ENCODE results near the gene HAGHL.
"Not testable (repeated sequence)": the region's sequence is repeated elsewhere in the genome, so short reads cannot be mapped to it uniquely, and the experiment has no call there.

Gene HAGHL

DNA sequence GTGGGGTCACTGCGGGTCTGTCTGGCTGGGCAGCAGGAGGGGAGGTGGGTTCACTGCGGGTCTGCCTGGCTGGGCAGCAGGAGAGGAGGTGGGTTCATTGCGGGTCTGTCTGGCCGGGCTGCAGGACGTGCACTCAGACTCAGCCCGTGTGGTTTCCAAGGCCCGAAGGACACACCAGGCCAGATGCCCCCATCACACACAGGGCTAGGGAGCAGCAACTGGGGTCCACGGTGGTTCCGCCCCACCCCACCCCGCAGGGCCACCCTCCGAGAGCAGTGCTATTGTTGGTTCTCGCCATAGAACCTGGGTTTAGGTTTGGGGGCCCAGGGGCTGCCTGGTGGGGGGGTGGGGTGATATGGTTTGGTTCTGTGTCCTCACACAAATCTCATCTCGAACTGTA, 19.7 kb downstream of the HAGHL start:
- Histone ChIP-seq H3K9ac (ENCODE audit: low read length) (no peak overlapping the region), H3K4me3 (ENCODE audit: low read length) (no peak overlapping the region)
- DNase-seq (ENCODE audit: low read depth), result no peak

DNA sequence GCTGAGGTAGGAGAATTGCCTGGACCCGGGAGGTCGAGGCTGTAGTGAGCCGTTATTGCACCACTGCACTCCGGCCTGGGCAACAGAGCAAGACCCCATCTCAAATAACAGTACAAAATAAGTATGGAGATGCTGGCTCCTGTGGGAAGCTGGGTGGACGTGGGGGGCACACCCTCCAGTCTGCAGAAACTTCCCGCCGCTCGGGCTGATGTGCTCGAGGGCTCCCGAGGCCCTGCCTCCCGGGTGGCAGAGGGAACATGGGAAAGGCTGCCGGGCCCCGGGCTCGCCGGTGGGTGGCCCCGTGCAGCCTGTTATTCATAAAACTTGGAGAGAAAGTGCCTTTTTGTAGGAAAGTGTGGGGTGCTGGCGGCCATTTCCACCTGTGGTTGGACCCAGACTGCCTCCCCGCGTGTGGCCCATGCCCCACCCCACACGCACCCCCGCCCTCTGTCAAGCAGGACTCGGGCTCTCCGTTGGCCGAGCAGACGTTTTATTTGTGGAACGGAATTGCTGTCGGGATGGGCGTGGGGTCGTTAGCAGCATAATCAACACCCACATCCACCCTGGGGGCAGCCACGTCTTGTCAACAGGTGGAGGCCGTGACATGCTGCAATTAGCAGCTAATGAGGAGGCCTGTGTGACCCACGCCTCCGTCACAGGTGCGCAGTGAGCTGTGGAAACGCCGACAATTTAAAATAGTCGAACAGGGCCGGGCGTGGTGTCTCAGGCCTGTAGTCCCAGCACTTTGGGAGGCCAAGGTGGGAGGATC, 21.3 kb downstream of the HAGHL start:
- no peak for DNase-seq (ENCODE audit: low read depth)
- H3K4me1 ChIP-seq (ENCODE audit: control insufficient read depth, insufficient read depth, low read length), result peaks cover 26% of the 10 kb centered on the region
- H3K4me3 ChIP-seq (ENCODE audit: low read length), result no peak overlapping the region
- H3K36me3 ChIP-seq (ENCODE audit: control insufficient read depth, insufficient read depth, low read length, severe bottlenecking), result no peaks in the 10 kb centered on the region
- no peaks in the 10 kb centered on the region for H3K9me3 ChIP-seq (ENCODE audit: control insufficient read depth, low read length)
- H3K27me3 ChIP-seq (replicated peaks; ENCODE audit: control insufficient read depth, insufficient read depth, low read length), result peaks cover 20% of the 10 kb centered on the region
- H3K9ac ChIP-seq (ENCODE audit: low read length), result no peak overlapping the region

More for the DNA sequence above, 19.7 kb downstream of the HAGHL start:
- peaks cover 10% of the 10 kb centered on the region for H3K27me3 ChIP-seq (replicated peaks; ENCODE audit: control insufficient read depth, insufficient read depth, low read length)
- no peaks in the 10 kb centered on the region for H3K36me3 ChIP-seq (ENCODE audit: control insufficient read depth, insufficient read depth, low read length, severe bottlenecking)
- peaks cover 21% of the 10 kb centered on the region for H3K4me1 ChIP-seq (ENCODE audit: control insufficient read depth, insufficient read depth, low read length)
- no peaks in the 10 kb centered on the region for H3K9me3 ChIP-seq (ENCODE audit: control insufficient read depth, low read length)

DNA sequence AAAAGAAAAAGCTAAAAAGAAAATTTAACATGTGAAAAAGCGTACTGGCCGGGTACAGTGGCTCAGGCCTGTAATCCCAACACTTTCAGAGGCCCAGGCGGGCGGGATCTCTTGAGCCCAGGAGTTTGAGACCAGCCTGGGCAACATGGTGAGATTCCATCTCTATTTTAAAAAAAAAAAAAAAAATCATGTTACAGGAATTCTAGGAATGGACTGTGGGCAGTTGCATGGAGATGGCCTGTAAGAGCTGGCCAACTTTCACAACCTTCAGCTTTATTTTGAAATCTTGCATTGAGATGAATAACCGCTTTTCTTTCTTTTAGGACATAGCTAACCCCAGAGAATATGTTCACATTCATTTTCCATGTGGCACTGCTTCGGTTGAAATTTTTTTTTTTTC, 22.1 kb downstream of the HAGHL start:
- peak; percentile 96 for DNase-seq (ENCODE audit: low read depth)
- Histone ChIP-seq H3K4me1 (ENCODE audit: control insufficient read depth, insufficient read depth, low read length) (peaks cover 26% of the 10 kb centered on the region), H3K27me3 (replicated peaks; ENCODE audit: control insufficient read depth, insufficient read depth, low read length) (peaks cover 24% of the 10 kb centered on the region), H3K4me3 (ENCODE audit: low read length) (no peak overlapping the region), H3K36me3 (ENCODE audit: control insufficient read depth, insufficient read depth, low read length, severe bottlenecking) (no peaks in the 10 kb centered on the region), H3K9ac (ENCODE audit: low read length) (no peak overlapping the region), H3K9me3 (ENCODE audit: control insufficient read depth, low read length) (no peaks in the 10 kb centered on the region)

DNA sequence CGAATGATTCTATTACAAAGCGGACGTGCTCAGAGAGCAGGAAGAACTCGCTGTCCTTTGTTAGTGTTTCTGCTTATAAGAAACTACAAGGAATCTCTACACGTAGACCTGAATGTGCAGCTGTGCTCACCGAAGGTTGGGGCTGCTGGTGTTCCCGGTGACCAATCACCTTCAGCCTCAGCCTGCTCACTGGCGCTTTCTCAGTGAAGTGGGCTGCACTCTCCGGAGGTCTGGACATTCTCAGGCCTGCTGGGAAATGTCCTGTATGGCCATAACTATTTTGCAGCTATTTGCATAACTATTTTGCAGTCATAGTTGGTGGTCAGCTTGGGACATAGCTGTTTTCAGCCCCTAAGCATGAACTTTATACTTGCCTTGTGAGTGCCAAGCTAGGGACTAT, 23.6 kb downstream of the HAGHL start:
- Histone ChIP-seq H3K4me3 (ENCODE audit: low read length) (no peak overlapping the region), H3K27me3 (replicated peaks; ENCODE audit: control insufficient read depth, insufficient read depth, low read length) (peaks cover 27% of the 10 kb centered on the region), H3K36me3 (ENCODE audit: control insufficient read depth, insufficient read depth, low read length, severe bottlenecking) (no peaks in the 10 kb centered on the region), H3K9me3 (ENCODE audit: control insufficient read depth, low read length) (no peaks in the 10 kb centered on the region), H3K4me1 (ENCODE audit: control insufficient read depth, insufficient read depth, low read length) (peaks cover 26% of the 10 kb centered on the region), H3K9ac (ENCODE audit: low read length) (no peak overlapping the region)
- DNase-seq (ENCODE audit: low read depth), result no peak

DNA sequence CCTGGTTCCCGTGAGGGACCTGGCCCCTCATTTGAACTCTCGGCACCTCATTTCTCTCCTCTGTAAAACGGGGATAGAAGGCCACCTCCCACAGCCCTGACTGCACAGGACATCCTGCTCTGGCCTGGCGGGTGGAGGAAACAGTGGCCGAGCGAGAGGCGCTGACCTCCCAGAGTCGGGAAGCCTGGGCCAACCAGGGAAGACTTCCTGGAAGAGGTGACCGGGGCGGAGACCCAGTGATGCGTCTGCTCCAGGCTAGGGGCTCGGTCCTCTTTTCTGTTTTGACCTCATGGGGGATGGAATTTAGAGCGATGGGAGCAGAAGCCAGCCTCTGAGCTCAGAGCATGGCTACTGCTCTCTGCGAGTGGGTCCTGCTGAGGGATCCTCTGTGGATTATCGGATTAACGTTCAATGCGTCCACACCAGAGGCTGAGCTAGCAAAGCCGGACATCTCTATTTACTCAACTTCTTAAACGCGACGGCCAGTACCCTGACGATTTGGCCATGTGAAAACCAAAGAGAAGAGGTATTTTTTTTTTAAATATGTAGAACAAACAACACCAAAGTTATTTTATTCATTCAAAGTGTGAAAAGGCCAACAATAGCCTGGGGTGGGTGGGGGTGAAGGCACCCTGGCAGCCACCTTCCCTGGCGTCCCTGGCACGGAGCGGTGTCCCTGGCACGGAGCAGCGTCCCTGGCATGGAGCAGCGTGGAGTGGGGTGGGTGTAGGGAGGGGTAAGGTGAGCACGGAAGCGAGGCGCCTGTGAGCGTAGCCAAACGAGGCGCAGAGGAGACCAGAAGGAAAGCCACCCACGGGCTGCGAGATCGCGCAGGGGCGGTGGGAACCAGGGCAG, 24.5 kb downstream of the HAGHL start:
- H3K4me1 ChIP-seq (ENCODE audit: control insufficient read depth, insufficient read depth, low read length), result peaks cover 26% of the 10 kb centered on the region
- H3K27me3 ChIP-seq (replicated peaks; ENCODE audit: control insufficient read depth, insufficient read depth, low read length), result peaks cover 32% of the 10 kb centered on the region
- H3K36me3 ChIP-seq (ENCODE audit: control insufficient read depth, insufficient read depth, low read length, severe bottlenecking), result no peaks in the 10 kb centered on the region
- peaks cover 2% of the 10 kb centered on the region for H3K9me3 ChIP-seq (ENCODE audit: control insufficient read depth, low read length)
- H3K4me3 ChIP-seq (ENCODE audit: low read length), result no peak overlapping the region
- no peak overlapping the region for H3K9ac ChIP-seq (ENCODE audit: low read length)
- DNase-seq (ENCODE audit: low read depth), result no peak

DNA sequence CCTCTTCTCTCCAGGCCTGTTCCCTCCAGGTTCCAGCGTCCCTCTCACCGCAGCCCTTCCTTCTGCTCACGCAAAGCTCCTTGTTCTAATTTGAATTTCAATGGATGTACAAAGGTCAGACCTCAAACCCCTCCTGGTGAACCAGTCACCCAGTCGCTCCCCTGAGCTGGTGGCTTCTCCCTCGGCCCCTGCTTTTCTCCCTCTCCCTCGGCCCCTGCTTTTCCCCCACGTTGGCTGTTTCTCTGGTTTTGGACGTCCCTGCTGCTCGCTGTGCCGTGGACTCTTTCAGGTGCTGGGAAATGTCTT, 25.1 kb downstream of the HAGHL start:
- peak overlapping the region; percentile 1 for H3K9ac ChIP-seq (ENCODE audit: low read length)
- no peak for DNase-seq (ENCODE audit: low read depth)
- H3K4me3 ChIP-seq (ENCODE audit: low read length), result no peak overlapping the region
- no peaks in the 10 kb centered on the region for H3K36me3 ChIP-seq (ENCODE audit: control insufficient read depth, insufficient read depth, low read length, severe bottlenecking)
- peaks cover 6% of the 10 kb centered on the region for H3K9me3 ChIP-seq (ENCODE audit: control insufficient read depth, low read length)
- H3K27me3 ChIP-seq (replicated peaks; ENCODE audit: control insufficient read depth, insufficient read depth, low read length), result peaks cover 32% of the 10 kb centered on the region
- peaks cover 26% of the 10 kb centered on the region for H3K4me1 ChIP-seq (ENCODE audit: control insufficient read depth, insufficient read depth, low read length)

DNA sequence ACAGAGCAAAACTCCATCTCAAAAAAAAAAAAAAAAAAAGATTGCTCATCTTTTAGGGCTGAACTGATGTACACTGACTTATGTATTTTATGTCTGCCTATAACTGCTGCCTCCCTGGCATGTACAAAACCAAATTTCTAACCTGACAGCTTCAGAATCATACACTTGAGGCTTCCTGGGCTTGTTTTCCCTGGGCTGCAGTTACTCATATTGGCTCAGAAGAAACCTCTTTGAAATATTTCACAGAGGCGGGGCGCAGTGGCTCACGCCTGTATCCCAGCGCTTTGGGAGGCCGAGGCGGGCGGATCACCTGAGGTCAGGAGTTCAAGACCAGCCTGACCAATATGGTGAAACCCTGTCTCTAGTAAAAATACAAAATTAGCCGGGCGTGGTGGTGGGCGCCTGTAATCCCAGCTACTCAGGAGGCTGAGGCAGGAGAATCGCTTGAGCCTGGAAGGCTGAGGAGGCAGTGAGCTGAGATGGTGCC, 27.3 kb downstream of the HAGHL start:
- DNase-seq (ENCODE audit: low read depth); H3K9me3 ChIP-seq (ENCODE audit: control insufficient read depth, low read length); H3K4me3 ChIP-seq (ENCODE audit: low read length); H3K9ac ChIP-seq (ENCODE audit: low read length); H3K36me3 ChIP-seq (ENCODE audit: control insufficient read depth, insufficient read depth, low read length, severe bottlenecking): not testable (repeated sequence)
- peaks cover 21% of the 10 kb centered on the region for H3K4me1 ChIP-seq (ENCODE audit: control insufficient read depth, insufficient read depth, low read length)
- H3K27me3 ChIP-seq (replicated peaks; ENCODE audit: control insufficient read depth, insufficient read depth, low read length), result peaks cover 32% of the 10 kb centered on the region

DNA sequence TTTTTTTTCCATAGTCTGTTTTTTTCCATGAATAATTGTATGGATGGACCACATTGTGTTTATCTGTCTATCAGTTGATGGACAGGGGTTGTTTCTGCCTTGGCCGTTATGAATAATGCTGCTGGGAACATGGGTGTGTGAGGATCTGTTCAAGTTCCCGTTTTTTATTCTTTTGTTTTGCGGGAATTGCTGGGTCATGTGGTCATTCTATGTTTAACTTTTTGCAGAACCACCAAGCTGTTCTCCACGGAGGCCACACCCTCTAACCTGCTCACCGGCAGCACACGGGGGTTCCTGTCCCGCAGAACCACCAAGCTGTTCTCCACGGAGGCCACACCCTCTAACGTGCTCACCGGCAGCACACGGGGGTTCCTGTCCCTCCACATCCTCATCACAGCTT, 27.8 kb downstream of the HAGHL start:
- Histone ChIP-seq H3K9me3 (ENCODE audit: control insufficient read depth, low read length) (peaks cover 6% of the 10 kb centered on the region), H3K9ac (ENCODE audit: low read length) (no peak overlapping the region), H3K4me1 (ENCODE audit: control insufficient read depth, insufficient read depth, low read length) (peaks cover 19% of the 10 kb centered on the region), H3K36me3 (ENCODE audit: control insufficient read depth, insufficient read depth, low read length, severe bottlenecking) (no peaks in the 10 kb centered on the region), H3K4me3 (ENCODE audit: low read length) (no peak overlapping the region), H3K27me3 (replicated peaks; ENCODE audit: control insufficient read depth, insufficient read depth, low read length) (peaks cover 34% of the 10 kb centered on the region)
- DNase-seq (ENCODE audit: low read depth), result no peak

DNA sequence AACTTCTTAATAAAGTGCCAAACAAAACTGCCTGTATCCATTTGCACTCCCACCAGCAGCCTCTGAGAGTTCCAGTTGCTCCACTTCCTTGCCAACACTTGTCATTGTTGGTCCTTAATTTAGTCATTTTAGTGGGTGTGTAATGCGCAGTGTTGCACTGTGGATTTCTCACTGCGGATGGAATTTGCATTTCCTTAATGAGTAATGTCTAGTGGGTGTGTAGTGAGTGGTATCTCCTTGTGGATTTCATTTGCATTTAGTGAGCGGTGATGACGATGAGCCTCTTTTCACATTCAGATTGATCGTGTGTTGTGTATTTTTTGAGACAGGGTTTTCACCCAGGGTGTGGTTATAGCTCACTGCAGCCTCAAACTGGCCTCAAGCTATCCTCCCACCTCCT, 29.5 kb downstream of the HAGHL start:
- Histone ChIP-seq H3K9ac (ENCODE audit: low read length) (no peak overlapping the region), H3K4me3 (ENCODE audit: low read length) (no peak overlapping the region), H3K4me1 (ENCODE audit: control insufficient read depth, insufficient read depth, low read length) (peaks cover 7% of the 10 kb centered on the region), H3K9me3 (ENCODE audit: control insufficient read depth, low read length) (peaks cover 6% of the 10 kb centered on the region), H3K27me3 (replicated peaks; ENCODE audit: control insufficient read depth, insufficient read depth, low read length) (peaks cover 33% of the 10 kb centered on the region), H3K36me3 (ENCODE audit: control insufficient read depth, insufficient read depth, low read length, severe bottlenecking) (no peaks in the 10 kb centered on the region)
- DNase-seq (ENCODE audit: low read depth), result no peak

DNA sequence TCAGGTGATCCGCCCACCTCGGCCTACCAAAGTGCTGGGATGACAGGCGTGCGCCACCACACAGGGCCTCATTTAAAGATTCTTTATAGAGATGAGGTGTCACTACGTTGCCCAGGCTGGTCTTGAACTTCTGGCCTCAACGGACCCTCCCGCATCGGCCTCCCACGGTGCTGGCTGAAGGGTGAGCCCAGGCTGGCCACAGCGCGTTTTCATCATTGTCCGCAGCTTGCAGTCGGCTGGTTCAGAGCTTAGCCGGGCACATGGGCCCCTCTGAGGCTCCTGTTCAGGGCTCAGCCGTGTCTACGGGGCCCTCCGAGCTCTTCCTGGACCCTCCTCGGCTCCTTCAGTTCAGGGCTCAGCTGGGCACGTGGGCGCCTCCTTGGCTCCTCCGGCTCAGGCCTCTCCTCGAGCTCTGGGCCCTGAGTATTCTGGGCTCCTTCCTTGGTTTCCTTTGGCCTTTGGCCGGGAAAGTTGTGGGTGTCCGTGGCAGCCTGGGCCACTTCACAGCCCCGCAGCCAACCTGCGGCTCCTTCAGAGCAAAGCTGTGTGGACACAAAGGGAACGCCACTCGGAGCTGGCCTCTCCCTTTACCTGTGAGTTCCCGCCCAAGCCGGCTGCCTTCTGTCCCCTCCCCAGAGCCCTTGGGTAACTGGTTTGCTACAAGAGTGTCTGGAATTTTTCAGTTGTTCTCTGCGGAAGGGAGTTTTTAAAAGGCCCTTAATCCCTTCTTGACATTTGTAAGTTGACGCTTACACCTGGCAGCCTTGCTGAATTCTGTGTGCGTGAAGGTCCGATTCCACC, 32.4 kb downstream of the HAGHL start:
- DNase-seq (ENCODE audit: low read depth), result no peak
- Histone ChIP-seq H3K27me3 (replicated peaks; ENCODE audit: control insufficient read depth, insufficient read depth, low read length) (peaks cover 33% of the 10 kb centered on the region), H3K4me1 (ENCODE audit: control insufficient read depth, insufficient read depth, low read length) (no peaks in the 10 kb centered on the region), H3K9ac (ENCODE audit: low read length) (no peak overlapping the region), H3K9me3 (ENCODE audit: control insufficient read depth, low read length) (peaks cover 6% of the 10 kb centered on the region), H3K4me3 (ENCODE audit: low read length) (no peak overlapping the region), H3K36me3 (ENCODE audit: control insufficient read depth, insufficient read depth, low read length, severe bottlenecking) (no peaks in the 10 kb centered on the region)

DNA sequence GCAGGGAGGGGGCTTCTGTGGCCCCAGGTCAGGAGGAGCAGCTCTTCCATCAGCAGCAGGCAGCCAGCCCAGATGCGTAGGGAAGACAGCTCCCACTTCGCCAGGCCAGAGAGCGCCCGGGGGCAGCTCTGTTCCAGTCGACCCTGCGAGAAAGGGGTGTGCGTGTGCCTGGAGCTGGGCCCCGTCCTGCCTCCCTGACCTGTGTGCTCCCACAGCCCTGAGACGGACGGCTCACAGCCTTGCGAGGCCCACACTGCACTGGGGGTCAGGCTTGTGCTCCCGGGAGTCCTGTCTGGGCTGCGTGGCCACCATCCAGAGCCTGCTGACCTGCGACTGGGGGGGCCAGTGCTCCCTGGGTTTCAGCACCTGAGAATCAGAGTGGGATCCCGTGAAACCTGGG, 33.2 kb downstream of the HAGHL start:
- Histone ChIP-seq H3K9ac (ENCODE audit: low read length) (no peak overlapping the region), H3K4me3 (ENCODE audit: low read length) (no peak overlapping the region), H3K4me1 (ENCODE audit: control insufficient read depth, insufficient read depth, low read length) (no peaks in the 10 kb centered on the region), H3K9me3 (ENCODE audit: control insufficient read depth, low read length) (peaks cover 6% of the 10 kb centered on the region), H3K36me3 (ENCODE audit: control insufficient read depth, insufficient read depth, low read length, severe bottlenecking) (no peaks in the 10 kb centered on the region), H3K27me3 (replicated peaks; ENCODE audit: control insufficient read depth, insufficient read depth, low read length) (peaks cover 28% of the 10 kb centered on the region)
- DNase-seq (ENCODE audit: low read depth), result no peak
